ENCODE measurements around the gene RARRES2. TPM values are rescaled to one million over a fixed set of nuclear protein-coding genes. Genes with fewer than 3 reads are reported as not detected.

RARRES2 gene
- total RNA-seq, 1 donor from 2014 or later = 24.9 TPM

- no peak for DNase-seq (ENCODE audit: low spot score in 2 of 2, unreplicated experiment in 2 of 2)
- Mint-ChIP-seq H3K27ac (no peak overlapping the region), H3K9me3 (no peaks in the 10 kb centered on the region), H3K36me3 (peaks cover 4% of the 10 kb centered on the region), H3K4me1 (peaks cover 65% of the 10 kb centered on the region), H3K27me3 (ENCODE audit: low read depth) (no peaks in the 10 kb centered on the region), H3K4me3 (no peak overlapping the region)
- no peak for TF ChIP-seq CTCF (IDR thresholded peaks at IDR 0.05; ENCODE audit: unreplicated experiment)
These were observed 30.5 kb upstream of the RARRES2 start for GRCh38 chr7:150371996-150372270.

GRCh38 chr7:150371131-150371995, 29.9 kb upstream of the RARRES2 start:
- DNase-seq (ENCODE audit: low spot score in 2 of 2, unreplicated experiment in 2 of 2) = no peak
- H3K4me3 Mint-ChIP-seq = peak overlapping the region; percentile 96
- H3K27ac Mint-ChIP-seq = peak overlapping the region; percentile 99
- H3K9me3 Mint-ChIP-seq = no peaks in the 10 kb centered on the region
- H3K27me3 Mint-ChIP-seq (ENCODE audit: low read depth) = no peaks in the 10 kb centered on the region
- peaks cover 4% of the 10 kb centered on the region for H3K36me3 Mint-ChIP-seq
- TF ChIP-seq CTCF (IDR thresholded peaks at IDR 0.05; ENCODE audit: unreplicated experiment) = no peak
- H3K4me1 Mint-ChIP-seq = peaks cover 61% of the 10 kb centered on the region

DNA sequence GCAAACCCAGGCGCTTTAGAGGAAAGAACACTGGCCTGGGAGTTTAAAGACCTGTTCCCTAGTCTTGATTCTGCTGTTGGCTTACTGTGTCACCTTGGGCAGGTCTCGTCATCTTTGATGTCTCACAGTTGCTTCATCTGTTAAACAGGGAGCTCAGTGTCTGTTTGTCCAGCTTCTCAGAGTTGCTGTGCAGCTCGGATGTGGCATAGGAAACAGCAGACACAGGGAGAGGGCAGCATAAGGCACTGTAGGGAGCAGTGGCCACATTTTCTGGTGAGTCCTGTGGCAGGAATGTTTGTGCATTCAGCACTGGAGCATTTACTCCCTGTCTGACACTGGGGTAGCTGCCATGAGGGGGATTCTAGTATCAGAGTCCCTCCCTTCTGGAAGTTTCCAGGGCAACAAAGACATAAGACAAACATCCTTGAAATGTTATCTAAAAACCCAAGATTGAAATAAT, 29.2 kb upstream of the RARRES2 start:
- H3K36me3 Mint-ChIP-seq = peaks cover 4% of the 10 kb centered on the region
- peak overlapping the region; percentile 96 for H3K4me3 Mint-ChIP-seq
- peaks cover 61% of the 10 kb centered on the region for H3K4me1 Mint-ChIP-seq
- no peaks in the 10 kb centered on the region for H3K9me3 Mint-ChIP-seq
- H3K27ac Mint-ChIP-seq = peak overlapping the region; percentile 99
- no peak for TF ChIP-seq CTCF (IDR thresholded peaks at IDR 0.05; ENCODE audit: unreplicated experiment)
- no peaks in the 10 kb centered on the region for H3K27me3 Mint-ChIP-seq (ENCODE audit: low read depth)
- no peak for DNase-seq (ENCODE audit: low spot score in 2 of 2, unreplicated experiment in 2 of 2)

DNA sequence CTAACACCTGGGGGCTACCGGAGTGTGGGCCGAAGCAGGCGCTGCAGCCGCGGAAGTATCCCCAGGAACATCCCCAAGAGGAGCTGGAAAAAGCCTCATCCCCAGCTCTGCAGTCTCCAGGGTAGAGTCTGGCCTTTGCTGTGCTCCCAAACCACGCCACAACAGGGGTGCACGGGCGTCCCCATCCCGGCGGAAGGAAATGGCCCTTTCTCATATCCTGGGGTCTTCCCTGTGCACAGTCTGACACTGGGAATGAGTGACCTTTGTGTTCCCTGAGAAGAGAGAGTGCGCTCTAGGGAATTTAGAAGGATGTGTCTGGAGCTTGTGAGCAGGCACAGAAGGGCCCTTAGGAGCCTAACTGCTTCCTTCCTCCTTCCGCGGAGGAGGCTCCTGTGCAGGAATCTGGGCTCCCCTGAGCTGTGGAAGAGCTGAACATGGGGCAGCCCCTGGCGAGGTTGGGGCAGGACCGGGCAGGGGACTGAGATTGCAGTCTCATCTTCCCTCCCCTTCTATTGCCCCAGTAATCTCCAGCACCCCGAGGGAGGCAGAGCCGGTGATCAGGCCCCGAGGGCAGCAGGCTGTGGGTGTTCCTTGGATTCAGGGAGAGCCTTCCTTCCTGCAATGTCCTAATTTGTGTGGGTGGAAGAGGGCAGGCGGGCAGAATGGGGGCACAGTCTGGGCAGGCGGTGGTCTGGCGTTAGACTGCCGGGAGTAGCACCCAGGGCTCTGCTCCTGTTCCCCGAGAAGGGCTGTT, 28.5 kb upstream of the RARRES2 start:
- no peaks in the 10 kb centered on the region for H3K9me3 Mint-ChIP-seq
- peak overlapping the region; percentile 99 for H3K27ac Mint-ChIP-seq
- no peaks in the 10 kb centered on the region for H3K27me3 Mint-ChIP-seq (ENCODE audit: low read depth)
- peak overlapping the region; percentile 96 for H3K4me3 Mint-ChIP-seq
- peaks cover 4% of the 10 kb centered on the region for H3K36me3 Mint-ChIP-seq
- H3K4me1 Mint-ChIP-seq = peaks cover 63% of the 10 kb centered on the region
- DNase-seq (ENCODE audit: low spot score in 2 of 2, unreplicated experiment in 2 of 2) = no peak
- TF ChIP-seq CTCF (IDR thresholded peaks at IDR 0.05; ENCODE audit: unreplicated experiment) = no peak

DNA sequence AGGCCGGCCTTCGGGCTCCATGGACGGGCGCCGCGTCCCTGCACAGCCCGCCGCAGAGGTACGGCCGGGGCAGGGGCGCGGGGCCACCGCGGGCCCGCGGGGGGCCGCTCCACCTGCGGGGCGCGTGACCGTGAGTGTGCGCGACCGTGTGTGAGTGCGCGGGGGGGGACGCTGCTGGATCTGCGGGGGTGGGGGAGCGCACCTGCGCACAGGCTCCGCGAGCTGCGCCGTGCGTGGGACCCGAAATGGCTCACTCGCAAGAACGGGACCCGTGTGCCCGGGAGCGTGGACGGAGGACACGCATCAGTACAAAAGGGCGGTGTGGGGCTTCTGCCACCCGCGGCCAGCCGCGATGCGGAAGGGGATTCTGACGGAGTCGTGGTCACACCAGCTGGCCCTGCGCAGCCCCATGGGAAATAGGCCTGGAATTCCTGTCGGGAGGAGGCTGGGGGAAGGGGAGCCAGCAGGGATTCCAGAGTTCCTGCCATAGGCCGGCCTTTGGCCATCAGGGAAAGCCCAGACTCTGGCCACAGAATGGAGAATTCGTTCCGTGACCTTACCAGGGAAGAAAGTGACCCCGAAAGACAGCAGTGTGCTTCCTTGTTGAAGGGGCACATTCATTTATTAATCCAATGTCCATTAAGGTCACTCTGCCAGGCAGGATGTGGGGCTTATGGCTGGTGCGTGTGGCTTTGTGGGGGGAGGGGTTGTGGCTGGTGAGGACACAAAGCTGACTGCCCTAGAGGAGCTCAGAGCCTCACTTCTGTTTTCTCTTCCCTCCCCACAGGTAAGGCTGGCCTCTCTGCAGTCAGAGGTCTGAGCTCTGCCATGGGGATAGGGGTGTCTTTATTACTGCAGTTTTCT, 27.7 kb upstream of the RARRES2 start:
- no peak for TF ChIP-seq CTCF (IDR thresholded peaks at IDR 0.05; ENCODE audit: unreplicated experiment)
- Mint-ChIP-seq H3K27me3 (ENCODE audit: low read depth) (no peaks in the 10 kb centered on the region), H3K4me3 (peak overlapping the region; percentile 96)

More for the DNA sequence above, 27.7 kb upstream of the RARRES2 start:
- Mint-ChIP-seq H3K27ac (peak overlapping the region; percentile 99), H3K4me1 (peaks cover 56% of the 10 kb centered on the region), H3K9me3 (no peaks in the 10 kb centered on the region), H3K36me3 (no peaks in the 10 kb centered on the region)
- DNase-seq (ENCODE audit: low spot score in 2 of 2, unreplicated experiment in 2 of 2) = peak in 1 of 2 experiments; percentile 62

Data from mesothelial cell of epicardium (in vitro differentiated cells).